RPMI7951 (cell line): ENCODE measurements around the gene ADH1C. TPM values are rescaled to one million over a fixed set of nuclear protein-coding genes. Genes with fewer than 3 reads are reported as not detected.
A peak's percentile ranks its signal among the peaks of the same experiment; 100 is the strongest.
"Not testable (repeated sequence)": the region's sequence is repeated elsewhere in the genome, so short reads cannot be mapped to it uniquely, and the experiment has no call there.

Experiments used
- DNase-seq: peaks from one replicate; pipeline ENCODE4 v3.0.0-alpha.2; 2012; ENCODE audit warnings: low read depth
- total RNA-seq: library from RNA; depleted of rRNA; stranded (reverse); fragments of >200 nt; shearing (Covaris generic); gene quantifications from 2 replicates; pipeline ENCODE4 v1.2.3, GENCODE V29; 2014

ADH1C gene
- total RNA-seq, 1 experiment from 2014 or later = 0.48 TPM

DNA sequence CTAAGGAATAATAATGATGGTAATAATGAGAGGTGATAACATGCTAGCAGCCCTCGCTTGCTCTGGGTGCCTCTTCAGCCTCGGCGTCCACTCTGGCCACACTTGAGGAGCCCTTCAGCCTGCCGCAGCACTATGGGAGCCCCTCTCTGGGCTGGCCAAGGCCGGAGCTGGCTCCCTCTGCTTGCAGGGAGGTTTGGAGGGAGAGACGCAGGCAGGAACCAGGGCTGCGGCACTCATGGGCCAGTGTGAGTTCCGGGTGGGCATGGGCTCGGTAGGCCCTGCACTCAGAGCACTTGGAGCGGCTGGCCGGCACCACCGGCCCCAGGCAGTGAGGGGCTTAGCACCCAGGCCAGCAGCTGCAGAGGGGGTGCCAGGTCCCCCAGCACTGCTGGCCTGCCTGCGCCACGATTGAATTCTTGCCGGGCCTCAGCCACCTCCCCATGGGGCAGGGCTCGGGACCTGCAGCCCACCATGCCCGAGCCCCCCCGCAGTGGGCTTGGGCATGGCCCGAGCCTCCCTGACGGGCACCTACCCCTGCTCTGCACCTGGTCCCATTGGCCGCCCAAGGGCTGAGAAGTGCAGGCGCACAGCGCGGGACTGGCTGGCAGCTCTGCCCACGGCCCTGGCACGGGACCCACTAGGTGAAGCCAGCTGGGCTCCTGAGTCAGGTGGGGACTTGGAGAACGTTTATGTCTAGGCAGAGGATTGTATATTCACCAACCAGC lies 7.1 kb upstream of the ADH1C start:
- DNase-seq = no peak

DNA sequence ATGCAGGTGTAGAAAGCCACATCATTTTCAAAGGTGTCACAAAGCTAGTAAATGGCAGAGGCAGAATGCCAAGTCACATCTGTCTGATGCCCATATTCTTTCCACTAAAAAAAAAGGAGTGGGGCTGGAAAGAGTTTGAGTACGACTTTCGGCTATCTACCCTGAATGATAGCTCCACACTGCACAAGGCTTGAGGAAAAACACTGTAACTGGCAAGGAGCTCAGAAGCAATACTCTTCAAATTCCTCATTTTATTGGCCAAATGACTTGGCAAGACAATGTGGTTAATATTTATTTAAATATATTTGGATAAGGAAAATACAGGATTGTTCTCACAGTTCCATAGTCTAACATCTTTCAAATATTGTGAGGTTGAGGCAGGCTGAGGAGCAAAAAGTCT lies 5.4 kb upstream of the ADH1C start:
- no peak for DNase-seq

DNA sequence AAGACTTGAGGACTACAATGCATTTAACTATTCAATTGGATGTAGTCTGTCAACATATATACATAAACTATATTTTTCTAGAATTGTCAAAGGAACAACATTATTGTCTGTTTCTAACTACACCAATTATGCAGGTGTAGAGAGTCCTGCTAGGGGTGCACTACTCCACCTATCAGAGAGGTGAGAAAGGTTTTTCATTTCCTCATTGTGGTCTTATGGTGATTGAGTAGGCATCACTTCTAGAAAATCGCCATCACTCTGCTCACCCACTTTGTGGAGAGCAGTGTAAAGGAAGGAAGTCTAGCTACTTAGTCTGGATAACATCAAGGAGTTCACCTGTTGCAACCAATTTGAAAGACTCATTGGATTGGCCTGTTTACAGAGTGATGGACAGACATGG lies 4.4 kb upstream of the ADH1C start:
- DNase-seq = no peak

DNA sequence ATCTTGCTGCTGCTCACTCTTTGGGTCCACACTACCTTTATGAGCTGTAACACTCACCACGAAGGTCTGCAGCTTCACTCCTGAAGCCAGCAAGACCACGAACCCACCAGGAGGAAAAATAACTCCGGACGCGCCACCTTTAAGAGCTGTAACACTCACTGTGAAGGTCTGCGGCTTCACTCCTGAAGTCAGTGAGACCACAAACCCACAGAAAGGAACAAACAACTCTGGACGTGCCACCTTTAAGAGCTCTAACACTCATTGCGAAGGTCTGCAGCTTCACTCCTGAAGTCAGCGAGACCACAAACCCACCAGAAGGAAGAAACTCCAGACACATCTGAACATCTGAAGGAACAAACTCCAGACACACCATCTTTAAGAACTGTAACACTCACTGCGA lies 3.6 kb upstream of the ADH1C start:
- DNase-seq = not testable (repeated sequence)

GRCh38 chr4:99351487-99351886 lies 1.1 kb downstream of the ADH1C start:
- DNase-seq = no peak

GRCh38 chr4:99349338-99349737 lies 3.2 kb downstream of the ADH1C start:
- no peak for DNase-seq

- DNase-seq = not testable (repeated sequence)
Measured at GRCh38 chr4:99342624-99343023, 9.9 kb downstream of the ADH1C start.

- DNase-seq = no peak
Measured at GRCh38 chr4:99341426-99341825, 11.1 kb downstream of the ADH1C start.

DNA sequence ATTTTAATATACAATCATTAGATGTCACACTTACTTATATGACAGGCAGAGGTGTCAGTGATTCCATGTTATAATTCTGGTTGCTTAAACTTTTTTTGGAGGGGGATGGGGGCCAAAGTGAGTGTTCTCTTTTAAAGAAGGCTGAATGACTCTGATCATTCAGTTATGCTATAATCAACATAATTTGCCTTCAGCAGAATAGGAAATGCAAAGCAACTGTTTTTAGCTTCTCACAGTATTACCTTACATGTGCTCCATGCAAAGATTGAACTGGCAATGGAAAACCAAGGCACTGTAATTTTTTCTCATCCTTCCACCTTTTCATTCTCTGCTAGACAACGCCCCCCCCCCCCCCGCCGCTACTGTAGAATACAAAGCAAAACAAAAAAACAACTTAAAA lies 13.4 kb downstream of the ADH1C start:
- DNase-seq = no peak

DNA sequence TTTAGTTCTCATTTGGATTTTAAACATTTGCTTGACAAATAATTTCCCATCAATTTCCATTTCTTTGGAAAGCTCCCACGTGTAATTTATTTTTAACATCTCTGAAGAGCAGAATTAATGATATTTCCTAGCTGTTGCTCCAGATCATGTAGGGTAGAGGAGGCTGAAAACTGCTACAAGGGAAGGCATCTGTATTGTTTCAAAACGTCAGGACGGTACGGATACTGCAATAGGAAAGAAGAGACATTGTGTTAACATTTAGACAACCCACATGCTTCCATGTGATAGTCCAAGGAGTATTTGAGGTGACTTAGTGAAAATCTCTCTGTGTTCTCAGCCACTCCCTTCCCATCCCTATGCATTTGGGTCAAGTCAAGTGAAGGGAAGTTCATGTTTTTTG lies 16.0 kb downstream of the ADH1C start:
- DNase-seq = no peak

- DNase-seq = no peak
Measured at GRCh38 chr4:99334880-99335279, 17.7 kb downstream of the ADH1C start.

DNA sequence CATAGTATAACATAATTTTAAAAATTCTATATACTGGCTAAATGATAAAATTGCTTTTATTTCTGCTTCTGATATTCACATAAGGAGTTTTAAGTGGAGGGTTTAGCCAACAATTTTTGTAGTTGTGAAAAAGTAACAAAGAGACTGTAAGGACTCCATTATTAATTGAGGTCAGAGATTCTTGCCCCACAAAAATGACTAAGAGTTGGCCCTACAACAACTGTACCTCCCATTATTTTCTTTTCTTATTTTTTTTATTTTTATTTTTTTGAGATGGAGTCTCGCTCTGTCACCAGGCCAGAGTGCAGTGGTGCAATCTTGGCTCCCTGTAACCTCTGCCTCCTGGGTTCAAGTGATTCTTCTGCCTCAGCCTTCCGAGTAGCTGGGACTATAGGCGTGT lies 21.9 kb downstream of the ADH1C start:
- no peak for DNase-seq

GRCh38 chr4:99329876-99330275 lies 22.7 kb downstream of the ADH1C start:
- no peak for DNase-seq

GRCh38 chr4:99324979-99325378 lies 27.6 kb downstream of the ADH1C start:
- DNase-seq = peak; percentile 11

DNA sequence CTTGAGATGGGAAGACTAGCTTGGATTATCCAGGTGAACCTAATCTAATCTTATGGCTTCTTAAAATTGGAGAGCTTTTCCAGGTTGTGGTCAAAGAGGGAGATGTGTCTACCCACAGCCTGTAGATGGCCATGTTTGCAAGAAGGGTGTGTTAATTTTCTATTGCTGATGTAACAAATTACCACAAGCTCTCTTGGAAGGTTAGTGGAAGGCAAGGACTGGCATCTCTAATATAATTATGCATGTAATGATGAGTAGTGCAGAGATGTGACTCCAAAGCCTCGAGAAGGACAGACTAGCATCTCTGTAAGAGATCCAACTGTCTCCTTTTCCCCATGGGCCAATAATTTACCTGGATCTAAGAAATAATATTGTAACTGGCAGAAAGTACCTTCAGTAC lies 28.2 kb downstream of the ADH1C start:
- DNase-seq = no peak

DNA sequence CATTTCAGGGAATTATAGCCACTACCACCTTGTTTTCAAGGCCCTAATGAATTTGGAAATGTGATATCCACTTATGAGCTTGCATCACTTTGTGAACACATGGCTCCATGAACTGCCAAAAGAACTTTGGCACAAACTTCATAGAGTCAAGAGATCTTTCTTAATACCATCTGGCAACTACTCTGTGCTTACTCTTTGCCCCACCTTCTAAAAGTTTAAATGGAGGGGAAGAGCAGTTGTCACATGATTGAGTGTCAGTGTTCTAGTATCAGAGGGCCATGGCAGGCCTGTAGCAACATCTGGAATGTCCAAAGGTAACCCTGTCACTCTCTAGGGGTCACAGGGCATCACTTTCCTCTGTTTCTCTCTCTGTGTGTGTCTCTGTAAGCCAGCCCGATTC lies 28.8 kb downstream of the ADH1C start:
- no peak for DNase-seq

- DNase-seq = no peak
Measured at GRCh38 chr4:99321241-99322191, 31.0 kb downstream of the ADH1C start, which contains the start of gene ADH1B. Gene ADH1B (minus strand): TSS chr4:99321401. CDS start chr4:99321331, 70 bp downstream.

DNA sequence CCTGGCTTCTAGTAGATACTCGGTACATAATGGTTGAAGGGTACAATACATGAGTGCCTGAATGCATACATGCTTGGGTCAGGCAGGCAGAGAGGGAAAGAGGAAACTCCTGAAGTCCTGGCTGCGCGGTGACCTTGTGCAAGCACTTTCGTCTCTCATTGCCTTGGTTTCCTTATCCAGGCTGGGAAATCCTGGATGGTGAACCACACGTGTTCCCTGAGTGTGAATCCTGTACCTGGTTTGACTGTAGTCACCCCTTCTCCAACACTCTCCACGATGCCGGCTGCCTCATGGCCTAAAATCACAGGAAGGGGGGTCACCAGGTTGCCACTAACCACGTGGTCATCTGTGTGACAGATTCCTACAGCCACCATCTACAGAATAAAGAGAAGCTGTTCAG lies 34.7 kb downstream of the ADH1C start:
- not testable (repeated sequence) for DNase-seq

GRCh38 chr4:99317354-99317753 lies 35.2 kb downstream of the ADH1C start:
- no peak for DNase-seq

DNA sequence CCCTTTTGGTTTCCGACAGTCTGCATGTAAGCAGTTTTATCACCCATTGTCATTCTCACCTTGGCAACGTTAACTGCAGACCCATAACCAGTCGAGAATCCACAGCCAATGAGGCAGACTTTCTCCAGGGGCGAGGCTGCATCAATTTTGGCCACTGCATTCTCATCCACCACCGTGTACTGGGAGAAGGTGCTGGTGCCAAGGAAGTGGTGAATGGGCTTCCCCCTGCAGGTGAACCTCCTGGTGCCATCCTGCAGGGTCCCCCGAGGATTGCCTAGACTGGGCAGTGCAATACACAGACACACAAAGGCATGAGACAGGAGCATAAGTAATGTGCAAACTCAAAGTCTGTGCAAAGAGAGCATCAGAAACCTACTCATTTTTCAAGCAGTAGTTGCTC lies 36.7 kb downstream of the ADH1C start:
- DNase-seq = no peak

- DNase-seq = no peak
Measured at GRCh38 chr4:99314211-99314610, 38.3 kb downstream of the ADH1C start.

- DNase-seq = no peak
Measured at GRCh38 chr4:99310389-99310788, 42.2 kb downstream of the ADH1C start.
